Mesodermal cell (in vitro differentiated cells): ENCODE data around the gene RAB29.

ENCODE experiments used
- H3K27ac ChIP-seq: 2 replicates; pipeline ENCODE4 v1.7.0; 2013; ENCODE audit warnings: mild to moderate bottlenecking, low read depth, low read length, moderate library complexity; ENCODE audit not compliant: severe bottlenecking
- H3K36me3 ChIP-seq: 2 replicates; pipeline ENCODE4 v1.7.1; 2013; ENCODE audit warnings: mild to moderate bottlenecking, low read length, moderate library complexity; ENCODE audit not compliant: control insufficient read depth, insufficient read depth
- H3K4me1 ChIP-seq: one replicate; pipeline ENCODE4 v1.7.1; 2013; ENCODE audit warnings: mild to moderate bottlenecking, low read length; ENCODE audit not compliant: insufficient read depth, control insufficient read depth, poor library complexity, severe bottlenecking
- H3K4me3 ChIP-seq: 2 replicates; pipeline ENCODE4 v1.7.0; 2013; ENCODE audit warnings: low read length, control low read depth, mild to moderate bottlenecking; ENCODE audit not compliant: insufficient read depth, poor library complexity, severe bottlenecking; ENCODE audit errors: extremely low read depth
- H3K9me3 ChIP-seq: 2 replicates; pipeline ENCODE4 v1.7.1; 2013; ENCODE audit warnings: mild to moderate bottlenecking, low read length, moderate library complexity; ENCODE audit not compliant: control insufficient read depth
- WGBS, 2 experiments: methylation state at CpG; one replicate each; pipeline ENCODE4 v1.1.5; 2013; ENCODE audit warnings: missing lambda C conversion rate in 2 of 2; ENCODE audit not compliant: insufficient coverage in 2 of 2; 5-methylcytosine and 5-hydroxymethylcytosine counted together

The RAB29 gene

DNA sequence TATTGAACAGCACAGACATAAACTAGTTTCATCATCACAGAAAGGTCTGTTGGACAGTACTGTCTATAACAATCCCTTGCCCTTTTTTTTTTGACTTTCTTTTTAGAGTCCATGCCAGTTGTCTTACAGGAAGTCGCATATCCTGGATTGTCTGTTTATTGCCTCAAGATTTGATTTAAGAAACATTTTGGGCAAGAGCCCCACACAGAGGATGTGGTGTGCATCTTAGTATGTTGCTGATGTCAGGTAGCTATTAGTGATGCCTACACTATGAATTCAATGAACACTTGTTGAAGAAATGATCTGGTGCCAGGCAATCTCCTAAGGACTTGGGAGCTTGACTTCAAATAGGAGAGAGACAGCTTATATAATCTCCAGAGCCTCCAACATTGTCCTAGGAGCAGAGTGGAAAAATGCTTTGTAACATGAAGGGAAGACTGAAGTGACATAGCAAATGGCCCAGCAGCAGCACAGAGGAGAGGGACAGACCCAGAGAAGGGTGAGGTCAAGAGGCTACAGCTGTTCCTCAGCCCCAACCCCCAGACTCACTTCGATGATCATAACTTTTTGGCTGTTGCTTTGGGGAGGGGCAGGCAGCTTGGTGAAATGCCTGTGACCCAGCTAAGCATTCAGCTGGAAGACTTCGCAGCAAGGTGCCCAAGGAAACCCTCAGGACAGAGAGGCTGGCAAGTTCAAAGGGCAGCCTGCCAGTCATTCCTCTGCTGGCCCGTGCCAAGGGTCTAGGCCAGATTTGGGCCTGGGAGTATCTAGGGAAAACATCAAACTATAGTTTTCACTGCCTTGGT is 7.5 kb upstream of the RAB29 start:
- Histone ChIP-seq H3K36me3 (no peaks in the 10 kb centered on the region), H3K4me1 (no peaks in the 10 kb centered on the region), H3K4me3 (no peak overlapping the region), H3K27ac (no peak overlapping the region), H3K9me3 (no peaks in the 10 kb centered on the region)
- WGBS, 2 experiments = 86 to 100% methylated on average over 2 of the region's 4 CpGs

DNA sequence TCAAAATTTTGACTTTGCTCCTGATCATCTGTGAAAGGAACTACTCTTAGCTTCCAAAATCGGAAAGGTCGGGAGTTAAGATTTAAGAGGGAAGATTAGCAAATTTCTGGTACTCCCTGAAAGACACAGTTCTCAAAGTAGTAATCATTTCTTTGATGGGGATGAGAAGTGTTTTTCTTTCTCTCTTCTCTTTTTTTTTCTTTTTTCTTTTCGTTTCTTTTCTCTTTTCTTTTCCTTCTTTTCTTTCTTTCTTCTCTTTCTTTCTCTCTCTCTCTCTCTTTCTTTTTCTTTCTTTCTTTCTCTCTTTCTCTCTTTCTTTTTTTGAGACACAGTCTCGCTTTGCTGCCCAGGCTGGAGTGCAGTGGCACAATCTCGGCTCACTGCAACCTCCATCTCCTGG is 5.1 kb upstream of the RAB29 start:
- Histone ChIP-seq H3K4me3 (no peak overlapping the region), H3K27ac (no peak overlapping the region)
- WGBS, 2 experiments = 83% methylated on average over 2 of the region's 5 CpGs; no CpG with 5 or more reads in 1 of the 2 experiments

DNA sequence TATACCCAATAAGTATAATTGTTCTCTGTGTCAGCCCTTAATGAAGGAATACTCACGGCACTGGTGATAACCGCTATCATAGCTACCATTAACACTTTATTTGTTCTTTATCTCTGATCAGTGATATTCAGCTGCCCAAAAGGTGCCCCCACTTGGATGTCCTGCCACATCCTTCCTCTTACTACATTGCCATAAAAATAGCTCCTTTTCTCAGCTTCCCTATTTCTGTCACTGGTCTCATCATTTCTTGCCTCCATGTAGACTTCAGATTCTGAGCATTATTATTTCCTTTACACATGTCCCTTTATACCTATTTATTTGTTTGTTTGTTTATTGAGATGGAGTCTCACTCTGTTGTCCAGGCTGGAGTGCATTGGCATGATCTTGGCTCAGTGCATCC is 2.7 kb upstream of the RAB29 start:
- Histone ChIP-seq H3K9me3 (no peaks in the 10 kb centered on the region), H3K27ac (no peak overlapping the region), H3K4me1 (no peaks in the 10 kb centered on the region), H3K4me3 (no peak overlapping the region), H3K36me3 (no peaks in the 10 kb centered on the region)
- 81 to 96% methylated on average over 2 of the region's 2 CpGs for WGBS, 2 experiments

More for the DNA sequence above, 5.1 kb upstream of the RAB29 start:
- no peaks in the 10 kb centered on the region for H3K4me1 ChIP-seq
- H3K9me3 ChIP-seq = no peaks in the 10 kb centered on the region
- H3K36me3 ChIP-seq = no peaks in the 10 kb centered on the region

DNA sequence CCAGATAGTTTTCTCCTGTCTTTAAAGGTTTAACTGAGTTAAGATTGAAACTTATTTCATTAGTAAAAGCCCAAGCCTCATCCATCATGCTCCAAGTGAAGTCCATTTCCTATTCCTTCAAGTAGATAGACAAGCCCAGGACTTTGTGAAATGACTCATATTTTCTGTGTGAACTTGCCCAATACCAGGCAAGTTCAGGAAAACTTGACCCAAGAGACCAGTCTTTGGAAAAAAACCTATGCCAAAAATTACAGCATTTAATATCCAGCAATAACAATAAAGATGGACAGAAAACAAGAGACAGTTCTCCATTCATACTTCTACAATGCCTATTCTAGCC is 405 bp upstream of the RAB29 start:
- Histone ChIP-seq H3K4me1 (no peaks in the 10 kb centered on the region), H3K36me3 (no peaks in the 10 kb centered on the region), H3K4me3 (no peak overlapping the region), H3K27ac (no peak overlapping the region), H3K9me3 (no peaks in the 10 kb centered on the region)

DNA sequence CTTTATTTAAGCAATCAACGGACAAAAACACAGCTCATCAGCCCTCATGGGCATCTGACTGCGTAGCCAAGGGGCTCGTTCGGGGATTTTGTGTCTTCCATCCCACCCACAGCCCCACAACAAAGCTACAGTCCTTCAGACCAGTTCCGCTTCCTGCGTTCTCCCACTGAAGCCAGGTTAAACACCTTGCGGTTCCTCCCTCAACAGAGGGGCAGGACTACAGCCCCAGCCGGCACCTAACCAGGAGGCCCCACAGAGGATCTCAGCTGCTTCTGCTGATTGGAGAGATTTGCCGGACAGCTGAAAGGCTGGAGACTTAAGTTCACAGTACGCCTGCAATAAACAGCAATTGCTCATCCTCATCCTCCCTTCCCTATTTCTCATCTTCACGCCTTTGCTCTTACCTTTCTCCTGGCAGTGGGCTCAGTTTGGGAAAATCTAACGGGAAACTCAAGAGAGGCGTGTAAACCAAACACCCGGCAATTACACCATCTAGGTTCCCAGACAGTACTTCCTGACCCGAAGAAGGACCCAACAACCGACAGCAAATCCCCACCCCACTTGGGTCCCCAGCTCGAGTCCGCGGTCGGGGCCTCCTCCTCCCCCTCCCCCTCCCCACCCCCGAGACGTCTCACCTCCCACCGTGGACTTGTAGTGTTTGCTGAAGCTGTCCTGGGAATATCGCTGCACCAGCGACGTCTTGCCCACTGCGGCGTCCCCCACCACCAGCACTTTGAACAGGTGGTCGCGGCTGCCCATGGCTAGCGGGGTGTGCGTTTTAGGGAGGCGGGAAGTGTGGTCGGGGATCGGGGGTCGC is 876 bp downstream of the RAB29 start:
- Histone ChIP-seq H3K4me1 (peaks cover 8% of the 10 kb centered on the region), H3K4me3 (peak overlapping the region; percentile 68), H3K9me3 (no peaks in the 10 kb centered on the region), H3K27ac (no peak overlapping the region), H3K36me3 (no peaks in the 10 kb centered on the region)
- WGBS, 2 experiments = 18 to 23% methylated on average over 13 to 20 of the region's 36 CpGs

DNA sequence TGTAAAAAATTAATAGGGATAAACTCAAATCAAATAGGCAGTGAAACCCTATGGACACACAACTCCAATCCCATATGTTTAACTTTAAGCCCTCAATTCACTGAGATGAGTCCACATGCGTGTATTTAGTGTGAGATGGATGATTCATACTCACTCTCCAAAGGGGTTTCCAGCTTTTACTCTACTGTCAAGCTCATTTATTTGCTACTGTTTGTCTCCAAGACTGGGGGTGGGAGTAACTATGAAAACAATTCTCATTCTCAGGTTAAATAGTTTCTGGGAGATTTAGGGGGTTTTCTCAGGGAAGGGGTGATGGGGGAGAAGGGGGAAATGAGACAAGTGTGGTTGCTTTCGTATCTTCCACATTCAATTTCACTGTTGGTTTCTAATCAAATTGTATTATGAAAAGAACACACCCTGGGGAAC is 2.7 kb downstream of the RAB29 start:
- Histone ChIP-seq H3K4me3 (no peak overlapping the region), H3K9me3 (no peaks in the 10 kb centered on the region), H3K4me1 (peaks cover 14% of the 10 kb centered on the region), H3K27ac (no peak overlapping the region), H3K36me3 (no peaks in the 10 kb centered on the region)
- WGBS, 2 experiments = no CpG with 5 or more reads among the region's 2 CpGs

DNA sequence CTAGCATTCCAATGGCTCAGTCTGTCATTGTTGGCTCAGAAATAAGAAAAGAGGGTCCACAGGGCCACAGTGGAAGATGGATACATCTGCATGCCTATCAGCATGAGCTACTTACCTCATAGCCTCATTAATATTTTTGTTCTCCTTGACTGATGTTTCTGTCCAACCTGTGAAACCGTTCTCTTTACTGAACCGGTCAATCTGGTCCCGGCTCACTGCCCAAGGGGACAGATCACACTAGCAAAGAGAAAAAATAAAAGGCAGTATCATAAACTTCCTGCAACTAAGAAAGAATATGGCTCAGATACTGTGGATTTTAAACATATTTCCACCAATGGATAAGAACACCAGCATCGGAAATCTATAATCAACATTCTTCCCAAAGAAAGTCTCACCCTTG is 4.7 kb downstream of the RAB29 start:
- no peak overlapping the region for H3K27ac ChIP-seq
- WGBS, 2 experiments = 72% methylated on average over 2 of the region's 4 CpGs; no CpG with 5 or more reads in 1 of the 2 experiments
- no peaks in the 10 kb centered on the region for H3K36me3 ChIP-seq
- H3K4me1 ChIP-seq = peaks cover 16% of the 10 kb centered on the region
- H3K4me3 ChIP-seq = no peak overlapping the region
- no peaks in the 10 kb centered on the region for H3K9me3 ChIP-seq

DNA sequence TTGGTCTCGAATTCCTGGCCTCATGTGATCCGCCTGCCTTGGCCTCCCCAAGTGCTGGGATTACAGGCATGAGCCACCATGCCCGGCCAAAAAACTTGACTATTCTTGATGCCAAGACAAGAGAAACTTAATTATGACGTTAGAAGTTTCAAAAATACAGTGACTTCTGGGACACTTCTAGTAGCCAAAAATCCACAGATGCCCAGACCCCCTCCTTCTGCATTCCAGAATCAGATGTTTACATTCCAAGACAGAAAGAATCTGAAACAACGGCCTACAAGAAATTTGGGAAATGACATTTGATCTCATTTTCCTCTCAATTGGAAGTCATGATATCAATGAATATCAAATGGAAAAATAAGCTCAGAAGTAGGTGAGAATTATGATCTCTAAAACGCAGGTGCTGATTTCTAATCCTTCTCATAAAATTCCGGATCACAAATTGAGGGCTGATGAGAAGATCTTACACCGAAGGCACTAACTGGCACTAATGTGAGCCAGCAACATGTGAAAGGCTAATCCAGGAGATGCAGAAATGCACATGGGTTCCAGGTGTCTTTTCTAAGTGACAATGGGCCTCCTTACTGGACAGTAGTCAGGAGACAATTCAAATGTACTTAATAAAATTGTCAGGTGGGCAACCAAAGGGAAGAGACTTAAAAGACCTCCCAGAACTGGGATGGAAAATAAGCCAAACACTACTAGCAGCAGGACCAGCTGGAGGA is 5.5 kb downstream of the RAB29 start:
- H3K4me1 ChIP-seq = peaks cover 16% of the 10 kb centered on the region
- peak overlapping the region; percentile 17 for H3K27ac ChIP-seq
- H3K36me3 ChIP-seq = no peaks in the 10 kb centered on the region
- WGBS, 2 experiments = 91 to 94% methylated on average over 7 of the region's 8 CpGs
- H3K9me3 ChIP-seq = no peaks in the 10 kb centered on the region
- no peak overlapping the region for H3K4me3 ChIP-seq

DNA sequence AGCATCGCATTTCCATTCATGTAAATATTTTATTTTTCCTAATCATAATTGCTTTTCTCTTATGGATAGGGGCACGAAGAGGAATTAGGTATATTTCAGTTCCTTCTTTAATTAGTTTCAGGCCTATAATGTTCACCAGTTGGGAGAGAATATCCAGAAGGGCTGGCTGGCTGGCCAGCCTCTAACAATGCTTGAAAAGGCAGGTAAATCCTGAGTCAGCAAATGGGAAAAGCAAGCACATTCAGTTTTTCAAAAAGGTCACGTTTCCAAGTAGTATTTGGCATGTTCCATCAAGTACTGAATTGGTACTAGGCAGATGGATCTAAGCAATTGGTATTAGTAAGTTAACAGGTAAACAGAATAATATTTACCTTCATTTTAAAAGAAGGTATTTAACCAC is 8.0 kb downstream of the RAB29 start:
- Histone ChIP-seq H3K4me1 (peaks cover 16% of the 10 kb centered on the region), H3K36me3 (no peaks in the 10 kb centered on the region), H3K9me3 (no peaks in the 10 kb centered on the region), H3K27ac (no peak overlapping the region), H3K4me3 (no peak overlapping the region)
- WGBS, 2 experiments = 100% methylated on average over 1 of the region's 3 CpGs; no CpG with 5 or more reads in 1 of the 2 experiments

DNA sequence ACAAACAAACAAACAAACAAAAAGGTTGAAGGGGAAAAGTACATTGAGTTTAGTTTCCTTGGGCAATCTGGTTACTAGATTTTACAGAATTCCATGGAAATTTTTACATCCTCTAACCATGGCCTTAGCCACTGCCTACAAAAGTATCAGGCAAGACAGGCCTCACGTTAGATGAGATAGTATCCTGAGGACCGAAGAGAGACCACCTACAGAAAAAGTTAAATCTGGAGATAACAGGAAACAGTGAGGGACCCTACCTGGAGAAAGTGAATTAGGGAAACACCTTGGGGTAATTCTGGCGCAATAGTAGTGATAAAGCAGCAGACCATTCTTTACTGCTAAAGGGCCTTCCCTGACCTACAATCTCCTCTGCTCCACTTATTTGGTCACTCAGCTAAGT is 8.7 kb downstream of the RAB29 start:
- Histone ChIP-seq H3K36me3 (no peaks in the 10 kb centered on the region), H3K9me3 (no peaks in the 10 kb centered on the region), H3K4me1 (peaks cover 16% of the 10 kb centered on the region), H3K4me3 (no peak overlapping the region), H3K27ac (no peak overlapping the region)
- WGBS, 2 experiments = 86 to 90% methylated on average over 2 to 3 of the region's 3 CpGs
